GM21423 (cell line): ENCODE data around the gene IGFBP6.

ENCODE experiments used
- ATAC-seq: cut with Tn5 transposase; IDR thresholded peaks from one replicate; pipeline ENCODE4 v1.9.1; 2021; ENCODE audit warnings: mild to moderate bottlenecking, moderate library complexity; ENCODE audit not compliant: unreplicated experiment

IGFBP6 gene

GRCh38 chr12:53115891-53116648 is 18.6 kb downstream of the IGFBP6 start:
- no peak for ATAC-seq

DNA sequence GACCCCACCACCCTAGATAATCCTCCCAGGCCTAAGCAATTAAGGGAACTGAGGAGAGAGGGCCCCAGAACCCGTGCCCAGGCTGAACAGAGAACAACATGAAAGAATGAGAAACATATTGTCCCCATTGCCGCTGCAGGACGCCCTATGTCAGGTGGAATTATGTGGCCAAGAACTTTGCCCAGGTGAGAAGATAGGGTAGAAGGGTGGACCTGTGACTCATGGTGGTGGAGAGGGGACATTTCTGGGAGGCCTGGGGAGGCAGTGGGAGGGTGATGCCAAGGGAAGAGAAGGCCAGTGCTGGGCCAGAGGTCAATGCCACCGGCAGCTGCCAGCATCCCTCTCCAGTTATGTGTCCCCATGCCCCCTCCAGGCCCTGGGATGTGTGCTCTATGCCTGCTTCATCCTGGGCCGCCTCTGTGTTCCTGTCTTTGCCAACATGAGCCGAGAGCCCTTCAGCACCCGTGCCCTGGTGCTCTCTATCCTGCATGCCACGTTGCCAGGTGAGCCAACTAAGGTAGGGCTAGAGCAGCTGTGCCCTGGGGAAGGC is 21.4 kb downstream of the IGFBP6 start:
- no peak for ATAC-seq

DNA sequence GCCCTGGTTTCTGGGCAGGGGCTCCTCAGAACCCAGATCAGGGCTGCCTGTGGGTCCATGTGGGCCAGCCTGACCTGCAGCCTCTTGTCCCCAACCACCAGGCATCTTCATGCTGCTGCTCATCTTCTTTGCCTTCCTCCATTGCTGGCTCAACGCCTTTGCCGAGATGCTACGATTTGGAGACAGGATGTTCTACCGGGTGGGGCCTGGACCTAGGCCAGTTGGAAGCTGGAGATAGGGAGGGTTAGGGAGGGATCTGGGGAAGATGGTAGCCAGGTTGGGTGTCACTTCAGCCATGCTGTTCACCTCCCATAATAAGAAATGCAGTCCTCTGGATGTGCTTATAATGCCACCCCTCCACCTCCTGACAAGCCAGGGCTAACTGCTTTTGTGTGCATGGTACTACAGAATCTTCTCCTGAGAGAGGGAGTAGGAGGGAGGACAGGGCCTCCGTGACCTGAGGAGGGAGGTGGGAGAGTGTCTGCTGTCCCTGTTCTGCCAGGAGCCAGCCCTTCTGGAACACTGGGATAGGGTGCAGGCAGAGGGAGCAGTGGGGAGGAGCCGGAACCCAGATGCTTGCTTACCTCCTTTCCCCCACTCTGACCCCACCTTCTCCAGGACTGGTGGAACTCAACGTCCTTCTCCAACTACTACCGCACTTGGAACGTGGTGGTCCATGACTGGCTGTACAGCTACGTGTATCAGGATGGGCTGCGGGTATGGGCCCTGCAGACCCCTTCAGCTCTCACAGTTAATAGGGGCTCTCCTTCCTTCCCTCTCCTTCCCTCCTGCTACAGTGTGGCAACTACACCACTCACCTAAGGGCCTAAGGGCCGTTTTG is 23.4 kb downstream of the IGFBP6 start:
- no peak for ATAC-seq

DNA sequence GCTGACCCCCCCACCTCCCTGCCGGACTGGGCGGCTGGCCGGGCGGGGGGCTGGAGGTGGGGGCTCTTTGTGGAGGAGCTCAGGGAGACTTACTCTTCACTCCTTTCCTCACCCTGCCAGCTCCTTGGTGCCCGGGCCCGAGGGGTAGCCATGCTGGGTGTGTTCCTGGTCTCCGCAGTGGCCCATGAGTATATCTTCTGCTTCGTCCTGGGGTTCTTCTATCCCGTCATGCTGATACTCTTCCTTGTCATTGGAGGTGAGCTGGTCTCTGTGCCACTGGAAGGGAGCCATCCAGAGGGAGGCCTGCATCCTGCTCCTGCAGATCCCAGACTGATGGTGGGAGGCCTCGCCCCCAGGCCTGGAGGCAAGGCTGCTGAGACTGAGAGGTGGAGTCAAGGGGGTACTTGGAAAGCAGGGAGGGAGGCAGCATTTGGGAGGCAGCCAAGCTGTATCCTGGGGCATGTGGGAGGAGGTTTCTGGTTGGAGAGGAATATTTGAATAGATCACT is 25.5 kb downstream of the IGFBP6 start:
- no peak for ATAC-seq

DNA sequence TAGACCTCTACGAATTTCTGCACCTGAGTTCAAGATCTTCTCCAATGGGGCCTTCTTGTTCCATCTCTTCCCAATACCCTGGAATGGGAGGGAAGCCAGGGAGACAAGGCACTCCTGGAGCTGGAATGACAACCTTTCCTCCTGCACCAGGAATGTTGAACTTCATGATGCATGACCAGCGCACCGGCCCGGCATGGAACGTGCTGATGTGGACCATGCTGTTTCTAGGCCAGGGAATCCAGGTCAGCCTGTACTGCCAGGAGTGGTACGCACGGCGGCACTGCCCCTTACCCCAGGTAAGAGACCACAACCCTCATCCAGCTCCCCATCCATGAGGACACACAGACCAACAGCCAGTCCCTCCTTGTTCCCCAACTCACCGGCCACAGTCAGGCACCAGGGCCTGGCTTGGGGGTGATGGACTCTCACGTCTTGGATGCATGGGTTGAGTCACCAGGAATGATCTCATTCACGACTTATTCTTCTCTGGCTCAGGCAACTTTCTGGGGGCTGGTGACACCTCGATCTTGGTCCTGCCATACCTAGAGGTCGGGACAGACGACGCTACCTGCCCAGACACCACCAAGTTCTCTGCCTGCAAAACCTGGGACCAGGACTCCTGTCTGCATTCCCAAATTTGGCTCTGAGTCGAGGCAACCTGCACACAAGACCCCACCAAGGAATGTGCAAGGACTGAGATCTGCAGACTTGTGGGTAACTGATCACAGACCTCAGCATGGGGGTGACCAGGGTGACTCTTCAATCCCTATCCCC is 26.3 kb downstream of the IGFBP6 start:
- no peak for ATAC-seq

DNA sequence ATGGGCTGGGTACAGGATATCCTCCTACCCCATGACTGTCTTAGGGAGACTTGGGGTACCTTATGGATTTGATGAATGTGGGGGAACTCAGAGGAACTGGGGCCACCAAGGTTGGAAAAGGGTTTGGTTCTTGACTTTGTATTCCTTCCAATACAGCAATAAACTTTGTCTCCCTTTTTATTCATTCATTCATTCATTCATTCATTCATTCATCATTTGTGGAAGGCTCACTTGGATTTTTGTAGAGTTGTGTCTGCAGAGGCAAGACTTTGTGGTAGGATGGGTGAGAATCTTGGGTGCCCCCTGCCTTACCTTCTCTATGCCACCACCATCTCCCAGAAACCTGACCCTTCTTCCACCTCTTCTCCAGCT is 26.9 kb downstream of the IGFBP6 start:
- ATAC-seq, result no peak

DNA sequence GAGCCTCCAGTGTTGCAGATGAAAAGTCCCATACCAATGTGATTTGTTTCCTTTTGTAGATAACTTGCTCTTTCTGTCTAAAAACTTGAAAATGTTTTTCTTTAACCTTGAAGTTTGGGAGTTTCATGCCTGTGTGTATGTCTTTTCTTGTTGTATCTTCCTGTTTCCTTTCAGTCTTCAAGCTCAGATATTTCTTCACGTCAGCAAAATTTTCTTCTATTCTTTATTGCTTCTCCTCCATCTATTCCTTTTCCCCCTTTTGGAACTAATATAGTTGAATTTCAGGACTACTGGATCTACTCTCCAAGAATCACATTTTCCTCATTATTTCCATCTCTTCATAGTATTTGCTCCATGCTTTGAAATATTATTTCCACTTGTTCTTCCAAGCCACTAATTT is 29.7 kb downstream of the IGFBP6 start:
- no peak for ATAC-seq

GRCh38 chr12:53128780-53129569 is 31.5 kb downstream of the IGFBP6 start:
- ATAC-seq, result no peak

- no peak for ATAC-seq
Observed at GRCh38 chr12:53131844-53132243, 34.4 kb downstream of the IGFBP6 start.

DNA sequence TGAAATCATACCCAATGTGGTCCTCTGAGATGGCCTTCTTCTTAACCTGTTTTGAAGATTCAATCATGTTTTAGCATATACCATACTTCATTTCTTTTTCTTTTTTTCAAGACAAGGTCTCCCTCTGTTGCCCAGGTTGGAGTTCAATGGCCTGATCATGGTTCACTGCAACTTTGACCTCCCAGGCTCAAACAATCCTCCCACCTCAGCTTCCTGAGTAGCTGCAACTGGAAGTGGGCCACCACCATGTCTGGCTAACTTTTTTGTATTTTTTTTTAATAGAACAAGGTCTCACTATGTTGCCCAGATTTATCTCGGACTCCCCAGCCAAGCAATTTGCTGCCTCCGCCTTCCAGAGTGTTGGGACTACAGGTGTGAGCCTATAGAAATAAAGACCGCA is 36.3 kb downstream of the IGFBP6 start:
- no peak for ATAC-seq

DNA sequence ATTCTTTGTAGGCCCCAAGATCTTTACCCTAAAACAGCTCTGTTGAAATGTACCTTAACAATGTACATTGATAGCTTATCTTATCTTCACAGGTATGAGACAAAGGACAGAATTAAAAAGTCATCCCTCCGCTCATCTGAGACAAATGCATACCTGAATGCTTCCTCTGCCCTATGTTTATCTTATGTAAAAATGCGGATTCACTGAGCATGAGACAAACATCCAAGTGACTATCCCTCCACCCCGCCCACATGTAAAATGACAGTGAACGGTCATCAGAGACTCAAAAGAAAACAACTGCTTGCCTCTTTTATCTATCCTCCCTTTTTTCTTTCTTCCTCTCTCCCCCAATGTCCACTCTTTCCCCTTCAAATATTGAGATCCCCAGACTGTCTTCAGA is 45.9 kb downstream of the IGFBP6 start:
- no peak for ATAC-seq

DNA sequence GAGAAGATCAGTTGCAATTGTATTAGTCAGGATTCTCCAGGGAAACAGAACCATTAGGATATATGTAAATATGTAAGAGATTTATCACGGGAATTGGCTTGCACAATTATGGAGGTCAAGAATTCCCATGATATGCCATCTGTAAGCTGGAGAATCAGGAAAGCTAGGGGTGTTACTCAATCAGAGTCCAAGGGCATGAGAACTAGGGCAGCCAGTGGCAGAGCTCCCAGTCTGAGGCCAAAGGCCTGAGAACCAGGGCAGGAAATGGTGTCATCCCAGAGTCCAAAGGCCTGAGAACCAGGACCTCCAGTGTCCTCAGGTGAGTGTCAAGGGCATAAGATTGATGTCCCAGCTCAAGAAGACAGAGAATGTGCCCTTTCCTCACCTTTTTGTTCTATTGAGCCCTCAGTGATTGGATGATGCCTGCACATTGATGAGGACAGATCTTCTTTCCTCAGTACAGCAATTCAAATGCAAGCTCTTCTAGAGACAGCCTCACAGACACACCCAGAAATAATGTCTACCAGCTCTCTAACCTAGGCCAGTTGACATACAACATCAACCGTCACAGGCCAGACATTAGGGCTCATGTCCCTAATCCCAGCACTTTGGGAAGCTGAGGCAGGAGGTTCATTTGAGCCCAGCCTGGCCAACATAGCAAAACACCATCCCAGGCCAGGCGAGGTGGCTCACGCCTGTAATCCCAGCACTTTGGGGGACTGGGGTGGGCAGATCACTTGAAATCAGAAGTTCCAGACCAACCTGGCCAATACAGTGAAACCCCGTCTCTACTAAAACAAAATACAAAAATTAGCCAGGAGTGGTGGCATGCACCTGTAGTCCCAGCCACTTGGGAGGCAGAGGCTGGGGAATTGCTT is 48.2 kb downstream of the IGFBP6 start:
- ATAC-seq, result no peak

- ATAC-seq, result no peak
Observed at GRCh38 chr12:53147181-53147580, 49.7 kb downstream of the IGFBP6 start.

DNA sequence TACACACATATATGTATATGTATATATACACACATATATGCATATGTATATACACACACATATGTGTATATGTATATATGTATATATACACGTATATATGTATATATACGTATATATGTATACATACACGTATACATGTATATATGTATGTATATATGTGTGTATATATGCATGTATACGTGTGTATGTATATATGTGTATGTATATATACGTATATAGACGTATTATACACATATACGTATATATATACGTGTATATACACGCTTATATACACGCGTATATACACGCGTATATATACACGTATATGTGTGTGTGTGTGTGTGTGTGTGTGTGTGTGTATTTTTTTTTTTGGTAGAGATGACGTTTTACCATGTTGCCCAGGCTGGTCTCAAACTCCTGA is 50.2 kb downstream of the IGFBP6 start:
- ATAC-seq, result no peak

GRCh38 chr12:53151039-53151438 is 53.6 kb downstream of the IGFBP6 start:
- ATAC-seq, result no peak
